ENCODE measurements around the gene STRN4. TPM values are rescaled to one million over a fixed set of nuclear protein-coding genes. Genes with fewer than 3 reads are reported as not detected.

STRN4 gene
- total and polyA plus RNA-seq, 4 donors = 9.5 to 29.9 (median 24.8) TPM

- TF ChIP-seq HNF4G (IDR thresholded peaks at IDR 0.05) = no peak
- peaks cover 0 to 2% (median 1%) of the 10 kb centered on the region in 4 donors for H3K4me1 ChIP-seq (ENCODE audit: control insufficient read depth in 4 of 4, insufficient read depth in 4 of 4, low read length in 3 of 4)
- no peak overlapping the region for H3K9ac ChIP-seq (ENCODE audit: low read depth in 1 of 2, low read length in 2 of 2)
- H3K36me3 ChIP-seq (ENCODE audit: control insufficient read depth in 4 of 4, insufficient read depth in 3 of 4, low read depth in 1 of 4, low read length in 3 of 4) = peaks cover 0 to 6% (median 3%) of the 10 kb centered on the region in 4 donors
- peak; percentile 57 for DNase-seq (ENCODE audit: low spot score)
- WGBS = 95% methylated on average over 33 of the region's 33 CpGs
- H3K27me3 ChIP-seq (ENCODE audit: control insufficient read depth in 4 of 4, insufficient read depth in 4 of 4, low read length in 3 of 4) = no peaks in the 10 kb centered on the region
- H3K9me3 ChIP-seq (ENCODE audit: control insufficient read depth in 4 of 4, low read length in 3 of 4) = no peaks in the 10 kb centered on the region
- H3K27ac ChIP-seq (ENCODE audit: low read depth in 1 of 2, low read length in 2 of 2) = no peak overlapping the region
- no peak overlapping the region for H3K4me3 ChIP-seq (ENCODE audit: low read depth in 1 of 3, low read length in 3 of 3)
These were observed 31.0 kb upstream of the STRN4 start for GRCh38 chr19:46776927-46777911.

GRCh38 chr19:46775642-46776258, 29.5 kb upstream of the STRN4 start:
- Histone ChIP-seq H3K4me1 (ENCODE audit: control insufficient read depth in 4 of 4, insufficient read depth in 4 of 4, low read length in 3 of 4) (peaks cover 0 to 7% (median 5%) of the 10 kb centered on the region in 4 donors), H3K4me3 (ENCODE audit: low read depth in 1 of 3, low read length in 3 of 3) (no peak overlapping the region), H3K27me3 (ENCODE audit: control insufficient read depth in 4 of 4, insufficient read depth in 4 of 4, low read length in 3 of 4) (no peaks in the 10 kb centered on the region), H3K27ac (ENCODE audit: low read depth in 1 of 2, low read length in 2 of 2) (no peak overlapping the region), H3K9ac (ENCODE audit: low read depth in 1 of 2, low read length in 2 of 2) (no peak overlapping the region), H3K9me3 (ENCODE audit: control insufficient read depth in 4 of 4, low read length in 3 of 4) (no peaks in the 10 kb centered on the region), H3K36me3 (ENCODE audit: control insufficient read depth in 4 of 4, insufficient read depth in 3 of 4, low read depth in 1 of 4, low read length in 3 of 4) (peaks cover 0 to 6% (median 3%) of the 10 kb centered on the region in 4 donors)
- 97% methylated on average over 11 of the region's 11 CpGs for WGBS
- no peak for TF ChIP-seq ZBTB33 (IDR thresholded peaks at IDR 0.05)
- TF ChIP-seq CTCF (IDR thresholded peaks at IDR 0.05; ENCODE audit: low read depth, low read length, missing input control) = no peak
- TF ChIP-seq REST (IDR thresholded peaks at IDR 0.05) = no peak
- TF ChIP-seq RXRA (IDR thresholded peaks at IDR 0.05) = no peak
- TF ChIP-seq SP1 (IDR thresholded peaks at IDR 0.05) = no peak
- TF ChIP-seq FOXA2 (IDR thresholded peaks at IDR 0.05) = no peak
- no peak for TF ChIP-seq MAX (IDR thresholded peaks at IDR 0.05)
- DNase-seq (ENCODE audit: low spot score) = no peak

Measured in liver (tissue), 9 donors.